ENCODE results near the gene CARMIL3. TPM values are rescaled to one million over a fixed set of nuclear protein-coding genes. Genes with fewer than 3 reads are reported as not detected.
A peak's percentile ranks its signal among the peaks of the same experiment; 100 is the strongest.
"Not testable (repeated sequence)": the region's sequence is repeated elsewhere in the genome, so short reads cannot be mapped to it uniquely, and the experiment has no call there.

The CARMIL3 gene
- total RNA-seq, result under 1 TPM; 0.75 to 1.00 TPM

- H3K9me3 Mint-ChIP-seq, result no peaks in the 10 kb centered on the region
- peak within 1 kb of the TSS; percentile 70 for H3K4me3 Mint-ChIP-seq
- DNase-seq, result peak; percentile 74
- no peaks in the 10 kb centered on the region for H3K36me3 Mint-ChIP-seq
- H3K27me3 Mint-ChIP-seq, result peaks cover 4% of the 10 kb centered on the region
- H3K4me1 Mint-ChIP-seq (ENCODE audit: low read depth), result peaks cover 20% of the 10 kb centered on the region
- ChIA-PET POLR2A (interaction anchor here (0.8 to 1.3 kb wide), 5 partner anchors 18 to 62 kb away, joined by 3 to 4 read pairs (median 3); partner anchors contain the start of genes DCAF11 and NRL), CTCF (interaction anchor here (1.0 to 1.7 kb wide), 6 partner anchors 12 to 245 kb away, joined by 3 to 7 read pairs (median 6); partner anchors contain the start of gene IRF9)
- intact Hi-C loops (cut with micrococcal nuclease), result loop anchor here (2.0 to 10.0 kb wide), 5 partner anchors 63 to 260 kb away; partner anchors contain the start of genes DCAF11, GMPR2, LTB4R and LTB4R2
- no peak within 1 kb of the TSS for H3K27ac Mint-ChIP-seq
These were observed at the start of gene CARMIL3 for GRCh38 chr14:24051789-24052655. Gene CARMIL3, plus strand, starts transcription at chr14:24052009. Its CDS starts 145 bp downstream, at chr14:24052154.

- H3K27me3 Mint-ChIP-seq; intact Hi-C loops (cut with micrococcal nuclease); H3K9me3 Mint-ChIP-seq; H3K27ac Mint-ChIP-seq; POLR2A ChIA-PET; DNase-seq; H3K36me3 Mint-ChIP-seq: not testable (repeated sequence)
- peak overlapping the region; percentile 54 for H3K4me3 Mint-ChIP-seq
- CTCF ChIA-PET, result interaction anchor here (0.6 kb wide), 1 partner anchor 653 kb away, joined by 3 read pairs; no protein-coding TSS in a partner anchor
- H3K4me1 Mint-ChIP-seq (ENCODE audit: low read depth), result peaks cover 38% of the 10 kb centered on the region
These were observed 45.4 kb upstream of the CARMIL3 start for GRCh38 chr14:24006471-24006816.

GRCh38 chr14:24006817-24007652 lies 44.8 kb upstream of the CARMIL3 start:
- Mint-ChIP-seq H3K4me1 (ENCODE audit: low read depth) (peaks cover 38% of the 10 kb centered on the region), H3K4me3 (peak overlapping the region; percentile 71), H3K27ac (peak overlapping the region; percentile 64)
- H3K9me3 Mint-ChIP-seq; H3K27me3 Mint-ChIP-seq; POLR2A ChIA-PET; intact Hi-C loops (cut with micrococcal nuclease); H3K36me3 Mint-ChIP-seq: not testable (repeated sequence)
- DNase-seq, result peak; percentile 78
- CTCF ChIA-PET, result interaction anchor here (0.6 to 3.0 kb wide), 2 partner anchors 102 to 654 kb away, joined by 3 to 9 read pairs; no protein-coding TSS in a partner anchor

- Mint-ChIP-seq H3K36me3 (no peaks in the 10 kb centered on the region), H3K27me3 (no peaks in the 10 kb centered on the region), H3K4me3 (no peak overlapping the region), H3K4me1 (ENCODE audit: low read depth) (peaks cover 38% of the 10 kb centered on the region), H3K9me3 (no peaks in the 10 kb centered on the region), H3K27ac (peak overlapping the region; percentile 30)
- intact Hi-C loops (cut with micrococcal nuclease), result no loop called here
- no peak for DNase-seq
- ChIA-PET POLR2A (no interaction called here), CTCF (interaction anchor here (0.6 kb wide), 2 partner anchors 83 to 97 kb away, joined by 3 to 5 read pairs; no protein-coding TSS in a partner anchor)
These were observed 40.8 kb upstream of the CARMIL3 start for GRCh38 chr14:24011051-24011450.

- H3K27me3 Mint-ChIP-seq; H3K27ac Mint-ChIP-seq; intact Hi-C loops (cut with micrococcal nuclease); DNase-seq; H3K9me3 Mint-ChIP-seq; H3K36me3 Mint-ChIP-seq; H3K4me3 Mint-ChIP-seq; POLR2A ChIA-PET: not testable (repeated sequence)
- peaks cover 34% of the 10 kb centered on the region for H3K4me1 Mint-ChIP-seq (ENCODE audit: low read depth)
- CTCF ChIA-PET, result interaction anchor here (1.2 to 1.5 kb wide), 2 partner anchors 78 to 82 kb away, joined by 3 to 8 read pairs; partner anchors contain the start of gene PCK2
These were observed 39.0 kb upstream of the CARMIL3 start for GRCh38 chr14:24012726-24013273.

- H3K27ac Mint-ChIP-seq, result no peak overlapping the region
- POLR2A ChIA-PET, result no interaction called here
- DNase-seq, result peak; percentile 53
- intact Hi-C loops (cut with micrococcal nuclease), result loop anchor here (1.0 to 2.0 kb wide), 7 partner anchors 22 to 147 kb away; partner anchors contain the start of genes IRF9 and PCK2
- peaks cover 6% of the 10 kb centered on the region for H3K27me3 Mint-ChIP-seq
- CTCF ChIA-PET, result interaction anchor here (0.7 to 1.5 kb wide), 7 partner anchors 21 to 94 kb away, joined by 3 to 8 read pairs (median 3); partner anchors contain the start of gene PCK2
- H3K9me3 Mint-ChIP-seq, result peaks cover 3% of the 10 kb centered on the region
- no peaks in the 10 kb centered on the region for H3K36me3 Mint-ChIP-seq
- H3K4me3 Mint-ChIP-seq, result no peak overlapping the region
- H3K4me1 Mint-ChIP-seq (ENCODE audit: low read depth), result peaks cover 24% of the 10 kb centered on the region
These were observed 37.9 kb upstream of the CARMIL3 start for GRCh38 chr14:24013654-24014514.

GRCh38 chr14:24015745-24016144 lies 36.1 kb upstream of the CARMIL3 start:
- CTCF ChIA-PET, result interaction anchor here (0.6 to 1.3 kb wide), 2 partner anchors 42 to 94 kb away, joined by 3 to 5 read pairs; no protein-coding TSS in a partner anchor
- POLR2A ChIA-PET, result not testable (repeated sequence)

GRCh38 chr14:24018978-24019377 lies 32.8 kb upstream of the CARMIL3 start:
- H3K9me3 Mint-ChIP-seq; H3K36me3 Mint-ChIP-seq; H3K4me3 Mint-ChIP-seq; H3K27ac Mint-ChIP-seq; H3K4me1 Mint-ChIP-seq (ENCODE audit: low read depth); intact Hi-C loops (cut with micrococcal nuclease); H3K27me3 Mint-ChIP-seq; POLR2A ChIA-PET; DNase-seq: not testable (repeated sequence)
- CTCF ChIA-PET, result interaction anchor here (0.6 kb wide), 1 partner anchor 20 kb away, joined by 3 read pairs; no protein-coding TSS in a partner anchor

More at GRCh38 chr14:24015745-24016144, 36.1 kb upstream of the CARMIL3 start:
- intact Hi-C loops (cut with micrococcal nuclease), result loop anchor here (2.0 kb wide), 1 partner anchor 43 kb away; no protein-coding TSS in a partner anchor
- H3K9me3 Mint-ChIP-seq; H3K27ac Mint-ChIP-seq; H3K27me3 Mint-ChIP-seq; H3K4me1 Mint-ChIP-seq (ENCODE audit: low read depth); H3K36me3 Mint-ChIP-seq; H3K4me3 Mint-ChIP-seq; DNase-seq: not testable (repeated sequence)

GRCh38 chr14:24019944-24020343 lies 31.9 kb upstream of the CARMIL3 start:
- H3K9me3 Mint-ChIP-seq; H3K27ac Mint-ChIP-seq; H3K4me1 Mint-ChIP-seq (ENCODE audit: low read depth); intact Hi-C loops (cut with micrococcal nuclease); DNase-seq; H3K27me3 Mint-ChIP-seq; H3K4me3 Mint-ChIP-seq; POLR2A ChIA-PET; CTCF ChIA-PET; H3K36me3 Mint-ChIP-seq: not testable (repeated sequence)

GRCh38 chr14:24020520-24020919 lies 31.3 kb upstream of the CARMIL3 start:
- H3K27me3 Mint-ChIP-seq; CTCF ChIA-PET; DNase-seq; POLR2A ChIA-PET; H3K27ac Mint-ChIP-seq; H3K36me3 Mint-ChIP-seq; H3K9me3 Mint-ChIP-seq; H3K4me3 Mint-ChIP-seq; H3K4me1 Mint-ChIP-seq (ENCODE audit: low read depth); intact Hi-C loops (cut with micrococcal nuclease): not testable (repeated sequence)

GRCh38 chr14:24024939-24025418 lies 26.8 kb upstream of the CARMIL3 start:
- DNase-seq; H3K36me3 Mint-ChIP-seq; H3K4me1 Mint-ChIP-seq (ENCODE audit: low read depth); CTCF ChIA-PET; H3K27me3 Mint-ChIP-seq; POLR2A ChIA-PET; intact Hi-C loops (cut with micrococcal nuclease); H3K4me3 Mint-ChIP-seq; H3K9me3 Mint-ChIP-seq; H3K27ac Mint-ChIP-seq: not testable (repeated sequence)
